ENCODE measurements around the gene MACIR. TPM values are rescaled to one million over a fixed set of nuclear protein-coding genes. Genes with fewer than 3 reads are reported as not detected.

MACIR gene
- total and polyA plus RNA-seq, 4 donors: 0.69 to 18.6 (median 0.83) TPM

DNA sequence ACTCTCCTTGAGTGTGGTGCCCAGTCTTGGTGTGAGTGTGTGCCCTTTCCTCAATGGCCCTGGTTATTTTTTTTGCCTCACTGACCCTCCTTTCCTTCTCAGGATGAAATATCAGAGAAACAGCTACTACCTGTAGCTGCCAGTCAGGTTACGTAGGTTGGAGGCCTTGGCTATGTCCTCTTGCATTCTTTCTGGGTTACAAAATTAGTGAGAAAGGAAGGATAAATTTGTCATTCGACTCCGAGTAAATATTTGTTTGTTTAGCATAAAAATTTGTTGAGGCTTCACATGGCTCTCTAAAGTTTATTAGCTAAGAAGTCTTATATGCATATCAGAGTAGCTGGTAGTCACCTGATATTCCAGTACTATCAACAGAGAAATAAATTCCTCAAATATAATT lies 15.4 kb downstream of the MACIR start (continued):
- TF ChIP-seq, protein P1, sequence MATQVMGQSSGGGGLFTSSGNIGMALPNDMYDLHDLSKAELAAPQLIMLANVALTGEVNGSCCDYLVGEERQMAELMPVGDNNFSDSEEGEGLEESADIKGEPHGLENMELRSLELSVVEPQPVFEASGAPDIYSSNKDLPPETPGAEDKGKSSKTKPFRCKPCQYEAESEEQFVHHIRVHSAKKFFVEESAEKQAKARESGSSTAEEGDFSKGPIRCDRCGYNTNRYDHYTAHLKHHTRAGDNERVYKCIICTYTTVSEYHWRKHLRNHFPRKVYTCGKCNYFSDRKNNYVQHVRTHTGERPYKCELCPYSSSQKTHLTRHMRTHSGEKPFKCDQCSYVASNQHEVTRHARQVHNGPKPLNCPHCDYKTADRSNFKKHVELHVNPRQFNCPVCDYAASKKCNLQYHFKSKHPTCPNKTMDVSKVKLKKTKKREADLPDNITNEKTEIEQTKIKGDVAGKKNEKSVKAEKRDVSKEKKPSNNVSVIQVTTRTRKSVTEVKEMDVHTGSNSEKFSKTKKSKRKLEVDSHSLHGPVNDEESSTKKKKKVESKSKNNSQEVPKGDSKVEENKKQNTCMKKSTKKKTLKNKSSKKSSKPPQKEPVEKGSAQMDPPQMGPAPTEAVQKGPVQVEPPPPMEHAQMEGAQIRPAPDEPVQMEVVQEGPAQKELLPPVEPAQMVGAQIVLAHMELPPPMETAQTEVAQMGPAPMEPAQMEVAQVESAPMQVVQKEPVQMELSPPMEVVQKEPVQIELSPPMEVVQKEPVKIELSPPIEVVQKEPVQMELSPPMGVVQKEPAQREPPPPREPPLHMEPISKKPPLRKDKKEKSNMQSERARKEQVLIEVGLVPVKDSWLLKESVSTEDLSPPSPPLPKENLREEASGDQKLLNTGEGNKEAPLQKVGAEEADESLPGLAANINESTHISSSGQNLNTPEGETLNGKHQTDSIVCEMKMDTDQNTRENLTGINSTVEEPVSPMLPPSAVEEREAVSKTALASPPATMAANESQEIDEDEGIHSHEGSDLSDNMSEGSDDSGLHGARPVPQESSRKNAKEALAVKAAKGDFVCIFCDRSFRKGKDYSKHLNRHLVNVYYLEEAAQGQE (IDR thresholded peaks at IDR 0.05): no peak
- TF ChIP-seq, protein P2, sequence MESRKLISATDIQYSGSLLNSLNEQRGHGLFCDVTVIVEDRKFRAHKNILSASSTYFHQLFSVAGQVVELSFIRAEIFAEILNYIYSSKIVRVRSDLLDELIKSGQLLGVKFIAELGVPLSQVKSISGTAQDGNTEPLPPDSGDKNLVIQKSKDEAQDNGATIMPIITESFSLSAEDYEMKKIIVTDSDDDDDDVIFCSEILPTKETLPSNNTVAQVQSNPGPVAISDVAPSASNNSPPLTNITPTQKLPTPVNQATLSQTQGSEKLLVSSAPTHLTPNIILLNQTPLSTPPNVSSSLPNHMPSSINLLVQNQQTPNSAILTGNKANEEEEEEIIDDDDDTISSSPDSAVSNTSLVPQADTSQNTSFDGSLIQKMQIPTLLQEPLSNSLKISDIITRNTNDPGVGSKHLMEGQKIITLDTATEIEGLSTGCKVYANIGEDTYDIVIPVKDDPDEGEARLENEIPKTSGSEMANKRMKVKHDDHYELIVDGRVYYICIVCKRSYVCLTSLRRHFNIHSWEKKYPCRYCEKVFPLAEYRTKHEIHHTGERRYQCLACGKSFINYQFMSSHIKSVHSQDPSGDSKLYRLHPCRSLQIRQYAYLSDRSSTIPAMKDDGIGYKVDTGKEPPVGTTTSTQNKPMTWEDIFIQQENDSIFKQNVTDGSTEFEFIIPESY (IDR thresholded peaks at IDR 0.05): no peak

DNA sequence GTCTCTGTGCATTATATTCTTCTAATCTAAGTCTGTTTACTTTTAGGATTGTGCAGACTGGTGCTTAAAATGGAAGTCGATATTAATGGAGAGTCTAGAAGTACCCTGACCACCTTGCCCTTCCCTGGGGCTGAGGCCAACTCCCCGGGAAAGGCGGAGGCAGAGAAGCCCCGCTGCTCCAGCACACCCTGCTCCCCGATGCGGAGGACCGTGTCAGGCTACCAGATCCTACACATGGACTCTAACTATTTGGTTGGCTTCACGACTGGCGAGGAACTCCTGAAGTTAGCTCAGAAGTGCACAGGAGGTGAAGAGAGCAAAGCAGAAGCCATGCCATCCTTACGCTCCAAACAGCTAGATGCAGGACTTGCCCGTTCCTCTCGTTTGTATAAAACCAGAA lies 17.3 kb downstream of the MACIR start:
- no peak overlapping the region for H3K27ac ChIP-seq (ENCODE audit: low read depth in 1 of 2, low read length in 2 of 2)
- no peaks in the 10 kb centered on the region for H3K36me3 ChIP-seq (ENCODE audit: control insufficient read depth in 4 of 4, insufficient read depth in 3 of 4, low read depth in 1 of 4, low read length in 3 of 4)
- H3K4me3 ChIP-seq (ENCODE audit: low read depth in 1 of 3, low read length in 3 of 3): no peak overlapping the region
- H3K4me1 ChIP-seq (ENCODE audit: control insufficient read depth in 4 of 4, insufficient read depth in 4 of 4, low read length in 3 of 4): no peaks in the 10 kb centered on the region
- no peak for DNase-seq (ENCODE audit: low spot score)
- no peak overlapping the region for H3K9ac ChIP-seq (ENCODE audit: low read depth in 1 of 2, low read length in 2 of 2)
- no peaks in the 10 kb centered on the region for H3K27me3 ChIP-seq (ENCODE audit: control insufficient read depth in 4 of 4, insufficient read depth in 4 of 4, low read length in 3 of 4)
- WGBS: 97% methylated on average over 12 of the region's 12 CpGs
- TF ChIP-seq, protein P3, sequence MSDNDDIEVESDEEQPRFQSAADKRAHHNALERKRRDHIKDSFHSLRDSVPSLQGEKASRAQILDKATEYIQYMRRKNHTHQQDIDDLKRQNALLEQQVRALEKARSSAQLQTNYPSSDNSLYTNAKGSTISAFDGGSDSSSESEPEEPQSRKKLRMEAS (IDR thresholded peaks at IDR 0.05): no peak
- TF ChIP-seq, protein P4, sequence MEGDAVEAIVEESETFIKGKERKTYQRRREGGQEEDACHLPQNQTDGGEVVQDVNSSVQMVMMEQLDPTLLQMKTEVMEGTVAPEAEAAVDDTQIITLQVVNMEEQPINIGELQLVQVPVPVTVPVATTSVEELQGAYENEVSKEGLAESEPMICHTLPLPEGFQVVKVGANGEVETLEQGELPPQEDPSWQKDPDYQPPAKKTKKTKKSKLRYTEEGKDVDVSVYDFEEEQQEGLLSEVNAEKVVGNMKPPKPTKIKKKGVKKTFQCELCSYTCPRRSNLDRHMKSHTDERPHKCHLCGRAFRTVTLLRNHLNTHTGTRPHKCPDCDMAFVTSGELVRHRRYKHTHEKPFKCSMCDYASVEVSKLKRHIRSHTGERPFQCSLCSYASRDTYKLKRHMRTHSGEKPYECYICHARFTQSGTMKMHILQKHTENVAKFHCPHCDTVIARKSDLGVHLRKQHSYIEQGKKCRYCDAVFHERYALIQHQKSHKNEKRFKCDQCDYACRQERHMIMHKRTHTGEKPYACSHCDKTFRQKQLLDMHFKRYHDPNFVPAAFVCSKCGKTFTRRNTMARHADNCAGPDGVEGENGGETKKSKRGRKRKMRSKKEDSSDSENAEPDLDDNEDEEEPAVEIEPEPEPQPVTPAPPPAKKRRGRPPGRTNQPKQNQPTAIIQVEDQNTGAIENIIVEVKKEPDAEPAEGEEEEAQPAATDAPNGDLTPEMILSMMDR (IDR thresholded peaks at IDR 0.05; ENCODE audit: low read depth, low read length, missing input control): no peak
- TF ChIP-seq, protein P2 (IDR thresholded peaks at IDR 0.05): no peak
- TF ChIP-seq TAF1 (conservative IDR thresholded peaks at IDR 0.05): no peak
- TF ChIP-seq FOXA1 (IDR thresholded peaks at IDR 0.05): no peak
- no peak for TF ChIP-seq SP1 (IDR thresholded peaks at IDR 0.05)
- no peak for TF ChIP-seq HNF4G (IDR thresholded peaks at IDR 0.05)
- no peak for TF ChIP-seq EGR1 (IDR thresholded peaks at IDR 0.05; ENCODE audit: low read depth in 2 of 2)
- no peaks in the 10 kb centered on the region for H3K9me3 ChIP-seq (ENCODE audit: control insufficient read depth in 4 of 4, low read length in 3 of 4)

DNA sequence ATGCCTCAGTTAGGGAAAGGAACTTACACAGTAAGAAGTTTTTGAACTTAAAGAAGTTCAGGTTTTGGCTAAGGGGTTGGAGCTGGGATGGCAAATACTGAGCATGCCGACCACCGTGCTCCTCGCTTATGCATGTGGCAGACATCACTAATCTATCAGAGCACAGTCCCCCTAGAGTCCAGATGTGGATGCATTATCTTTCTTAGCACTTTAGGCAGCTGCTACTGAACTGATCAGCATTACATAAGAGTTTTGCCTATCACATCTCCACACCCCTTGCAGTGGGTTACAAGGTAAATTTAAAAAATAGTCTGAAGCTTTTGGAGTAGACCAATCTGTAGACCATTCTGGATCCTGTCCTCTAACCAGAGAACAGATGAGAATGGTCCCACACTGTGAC lies 22.4 kb downstream of the MACIR start:
- Histone ChIP-seq H3K4me1 (ENCODE audit: control insufficient read depth in 4 of 4, insufficient read depth in 4 of 4, low read length in 3 of 4) (no peaks in the 10 kb centered on the region), H3K9me3 (ENCODE audit: control insufficient read depth in 4 of 4, low read length in 3 of 4) (no peaks in the 10 kb centered on the region), H3K36me3 (ENCODE audit: control insufficient read depth in 4 of 4, insufficient read depth in 3 of 4, low read depth in 1 of 4, low read length in 3 of 4) (no peaks in the 10 kb centered on the region), H3K4me3 (ENCODE audit: low read depth in 1 of 3, low read length in 3 of 3) (no peak overlapping the region), H3K27ac (ENCODE audit: low read depth in 1 of 2, low read length in 2 of 2) (no peak overlapping the region), H3K27me3 (ENCODE audit: control insufficient read depth in 4 of 4, insufficient read depth in 4 of 4, low read length in 3 of 4) (no peaks in the 10 kb centered on the region), H3K9ac (ENCODE audit: low read depth in 1 of 2, low read length in 2 of 2) (no peak overlapping the region)
- DNase-seq (ENCODE audit: low spot score): peak; percentile 44
- 96% methylated on average over 3 of the region's 3 CpGs for WGBS
- no peak for TF ChIP-seq FOXA2 (IDR thresholded peaks at IDR 0.05)
- TF ChIP-seq GABPA (IDR thresholded peaks at IDR 0.05 in 1 of 2, conservative IDR thresholded peaks at IDR 0.05 in 1 of 2): no peak
- TF ChIP-seq EGR1 (IDR thresholded peaks at IDR 0.05; ENCODE audit: low read depth in 2 of 2): no peak
- no peak for TF ChIP-seq TAF1 (conservative IDR thresholded peaks at IDR 0.05)
- no peak for TF ChIP-seq YY1 (IDR thresholded peaks at IDR 0.05)
- TF ChIP-seq RXRA (IDR thresholded peaks at IDR 0.05): no peak
- TF ChIP-seq, protein P4 (IDR thresholded peaks at IDR 0.05; ENCODE audit: low read depth, low read length, missing input control): no peak
- no peak for TF ChIP-seq HNF4A (conservative IDR thresholded peaks at IDR 0.05)
- TF ChIP-seq, protein P3 (IDR thresholded peaks at IDR 0.05): no peak

Measured in liver (tissue), 9 donors.